Esophagus (tissue), 2 donors: Measurements from ENCODE around the gene CCSER2. TPM values are rescaled to one million over a fixed set of nuclear protein-coding genes. Genes with fewer than 3 reads are reported as not detected.
"Not testable (repeated sequence)": the region's sequence is repeated elsewhere in the genome, so short reads cannot be mapped to it uniquely, and the experiment has no call there.

Experiments
- H3K27ac ChIP-seq, 2 donors: one replicate each; pipeline ENCODE4 v1.5.1; 2013; ENCODE audit warnings: low read depth in 2 of 2, mild to moderate bottlenecking in 2 of 2, inconsistent platforms in 1 of 2, low read length in 1 of 2, moderate library complexity in 1 of 2
- H3K27me3 ChIP-seq, 2 donors: one replicate each; pipeline ENCODE4 v1.6.1; 2013; ENCODE audit warnings: low read length in 2 of 2, control low read depth in 1 of 2, mild to moderate bottlenecking in 1 of 2; ENCODE audit not compliant: insufficient read depth in 2 of 2, control insufficient read depth in 1 of 2
- H3K36me3 ChIP-seq, 2 donors: one replicate each; pipeline ENCODE4 v1.6.1; 2013; ENCODE audit warnings: low read length in 1 of 2; ENCODE audit not compliant: control insufficient read depth in 2 of 2, insufficient read depth in 2 of 2
- H3K4me1 ChIP-seq, 2 donors: one replicate each; pipeline ENCODE4 v1.6.1; 2013; ENCODE audit warnings: low read length in 1 of 2; ENCODE audit not compliant: control insufficient read depth in 2 of 2, insufficient read depth in 2 of 2
- H3K4me3 ChIP-seq, 2 donors: one replicate each; pipeline ENCODE4 v1.5.1; 2013; ENCODE audit warnings: low read length in 2 of 2, mild to moderate bottlenecking in 2 of 2, low read depth in 1 of 2, moderate library complexity in 1 of 2
- H3K9me3 ChIP-seq, 2 donors: one replicate each; pipeline ENCODE4 v1.6.1; 2013; ENCODE audit warnings: mild to moderate bottlenecking in 2 of 2, low read depth in 1 of 2, low read length in 1 of 2, moderate library complexity in 1 of 2; ENCODE audit not compliant: control insufficient read depth in 2 of 2, insufficient read depth in 1 of 2
- WGBS, 2 donors: extraction: QIAGEN DNeasy Blood & Tissue Kit; methylation state at CpG; one replicate each; pipeline ENCODE4 v1.1.7; 2013; 5-methylcytosine and 5-hydroxymethylcytosine counted together
- polyA plus RNA-seq, 2 donors: library from polyadenylated mRNA; stranded (reverse); fragments of 200-250 nt; gene quantifications; one replicate each; pipeline ENCODE4 v1.2.3, GENCODE V29; 2013
- donor health status: healthy with polysubstance abuse.
- donor health status: Bipolar disorder and iron deficiency.

Gene CCSER2
- polyA plus RNA-seq, 2 donors, result 10.0 to 11.6 TPM

DNA sequence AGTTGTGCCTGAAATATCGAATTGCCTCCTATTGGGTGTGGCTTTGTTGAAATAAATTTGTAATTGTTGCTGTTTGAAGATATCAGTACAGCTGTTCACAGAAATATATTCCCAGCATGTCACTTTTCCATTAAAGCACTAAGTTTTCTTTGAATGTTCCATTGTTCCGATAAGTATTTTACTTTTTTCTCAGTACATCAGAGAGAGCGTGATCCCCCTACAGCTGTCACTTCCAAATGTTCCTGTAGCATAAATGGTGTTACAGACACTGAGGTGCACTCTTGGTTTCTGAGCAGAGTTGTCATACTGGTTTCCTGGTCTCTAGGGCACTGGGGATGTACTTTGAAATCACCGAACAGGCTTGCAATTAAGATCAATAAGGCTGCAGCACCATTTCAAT lies 189.2 kb downstream of the CCSER2 start:
- H3K4me1 ChIP-seq, result no peaks in the 10 kb centered on the region
- no peak overlapping the region for H3K4me3 ChIP-seq
- no peaks in the 10 kb centered on the region for H3K9me3 ChIP-seq
- 80 to 89% methylated on average over 4 of the region's 4 CpGs for WGBS, 2 donors
- peaks cover 6 to 9% of the 10 kb centered on the region in 2 donors for H3K36me3 ChIP-seq
- no peaks in the 10 kb centered on the region for H3K27me3 ChIP-seq
- H3K27ac ChIP-seq, result no peak overlapping the region

DNA sequence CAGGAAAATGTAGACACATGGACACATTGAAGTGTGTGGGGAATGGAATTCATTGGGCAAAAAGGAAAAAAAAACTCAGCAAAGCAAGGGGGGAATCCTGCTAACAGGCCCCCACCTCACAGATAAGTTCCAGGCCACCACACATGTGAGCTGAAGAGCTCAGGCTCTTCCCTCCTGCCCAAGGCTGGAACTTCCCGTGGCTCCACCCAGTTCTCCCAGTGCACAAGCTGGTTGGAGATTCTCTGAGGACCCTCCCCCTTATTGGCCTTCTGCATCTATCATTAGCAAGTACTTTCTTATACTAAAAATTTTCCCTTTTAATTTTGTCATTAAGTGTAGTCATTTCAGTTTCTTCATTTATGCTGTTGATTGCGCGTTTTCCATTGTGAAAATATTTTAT lies 190.8 kb downstream of the CCSER2 start:
- no peaks in the 10 kb centered on the region for H3K27me3 ChIP-seq
- no peaks in the 10 kb centered on the region for H3K9me3 ChIP-seq
- no peak overlapping the region for H3K4me3 ChIP-seq
- no peaks in the 10 kb centered on the region for H3K4me1 ChIP-seq
- no peak overlapping the region for H3K27ac ChIP-seq
- H3K36me3 ChIP-seq, result no peaks in the 10 kb centered on the region
- 97 to 99% methylated on average over 3 of the region's 3 CpGs for WGBS, 2 donors

DNA sequence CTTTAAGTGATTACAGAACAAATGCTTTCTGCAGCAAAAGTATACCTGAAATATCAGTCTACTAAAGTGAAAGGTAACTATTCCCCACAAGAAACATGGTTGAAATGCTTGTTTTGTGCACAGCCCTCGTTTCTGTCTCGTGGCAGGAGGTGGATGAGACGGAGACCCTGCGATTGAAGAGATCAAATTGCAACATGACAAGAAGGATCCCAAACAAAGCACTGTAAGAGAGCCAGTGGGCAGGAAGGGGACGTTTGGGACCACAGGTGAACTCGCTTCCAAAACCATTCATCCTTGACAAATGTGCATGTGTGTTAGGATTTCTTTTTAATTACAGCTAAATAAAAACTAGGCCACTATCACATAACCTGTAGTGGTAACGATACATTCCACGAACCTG lies 192.6 kb downstream of the CCSER2 start:
- H3K27me3 ChIP-seq, result no peaks in the 10 kb centered on the region
- no peak overlapping the region for H3K27ac ChIP-seq
- 78% methylated on average over 8 of the region's 8 CpGs for WGBS, 2 donors
- H3K9me3 ChIP-seq, result peaks cover 0 to 2% of the 10 kb centered on the region in 2 donors
- H3K4me3 ChIP-seq, result no peak overlapping the region
- H3K4me1 ChIP-seq, result no peaks in the 10 kb centered on the region
- H3K36me3 ChIP-seq, result no peaks in the 10 kb centered on the region

DNA sequence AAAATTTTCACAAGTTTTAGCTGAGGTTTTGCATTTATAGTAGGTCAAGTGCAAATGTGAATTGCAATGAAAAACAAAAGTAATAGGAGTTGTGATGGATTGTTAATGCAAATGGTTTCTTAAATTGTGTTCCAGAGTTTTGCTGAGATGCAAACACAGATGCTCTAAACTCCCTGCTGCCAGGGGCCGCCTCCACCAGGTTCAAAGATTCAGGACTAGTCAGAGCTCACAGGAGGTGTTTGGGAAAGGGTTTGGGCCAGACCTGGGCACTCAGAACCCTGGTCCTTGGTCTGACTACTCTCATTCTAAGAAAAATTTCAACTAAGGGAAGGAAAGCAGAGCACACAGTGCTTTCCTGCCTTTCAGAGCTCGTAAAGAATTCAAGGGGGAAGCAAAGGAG lies 193.1 kb downstream of the CCSER2 start:
- no peaks in the 10 kb centered on the region for H3K4me1 ChIP-seq
- 81 to 86% methylated on average over 2 of the region's 2 CpGs for WGBS, 2 donors
- H3K36me3 ChIP-seq, result no peaks in the 10 kb centered on the region

DNA sequence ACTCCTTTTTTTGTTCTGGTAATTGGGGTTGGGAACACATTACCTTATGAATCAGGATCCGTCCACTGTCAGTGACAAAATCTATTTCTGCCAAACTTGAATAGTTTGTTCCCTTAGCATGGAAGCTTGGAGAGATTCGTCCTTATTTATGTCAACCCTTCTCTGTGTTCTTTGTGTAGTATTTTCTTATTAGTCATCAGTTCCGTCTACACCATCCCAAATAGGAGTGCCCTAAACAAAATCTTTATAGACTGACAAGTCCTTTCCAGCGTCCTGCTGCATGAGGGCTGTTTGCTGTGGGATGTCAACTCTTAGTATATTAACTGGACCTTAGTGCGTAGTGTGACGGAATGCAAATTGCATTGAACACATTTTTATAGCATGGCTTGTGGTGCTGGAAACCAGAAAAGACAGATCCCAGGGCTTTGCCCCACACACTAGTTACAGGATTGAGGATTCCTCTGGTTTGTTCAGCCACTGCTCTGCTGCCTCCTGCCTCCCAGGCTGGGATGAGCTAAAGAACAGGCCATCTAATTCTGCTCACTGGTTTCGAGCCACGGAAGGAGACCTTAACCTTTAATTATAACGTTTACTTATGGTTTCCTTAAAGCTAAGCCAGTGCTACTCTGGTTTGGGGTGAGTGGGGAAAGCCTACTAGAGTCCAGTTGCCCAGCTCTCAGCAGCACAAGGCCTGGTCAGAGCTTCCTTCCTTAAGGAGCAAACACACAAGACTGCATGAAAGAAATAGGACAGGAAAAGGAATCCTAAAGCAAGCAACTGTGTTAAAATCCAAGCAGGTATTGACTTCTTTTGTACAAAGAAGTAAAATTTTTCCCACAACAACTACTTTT lies 194.4 kb downstream of the CCSER2 start:
- 58 to 68% methylated on average over 9 of the region's 9 CpGs for WGBS, 2 donors
- peak overlapping the region; percentile 2 to 12 for H3K27ac ChIP-seq
- H3K27me3 ChIP-seq, result no peaks in the 10 kb centered on the region
- no peaks in the 10 kb centered on the region for H3K36me3 ChIP-seq
- H3K4me3 ChIP-seq, result no peak overlapping the region
- H3K4me1 ChIP-seq, result no peaks in the 10 kb centered on the region
- peaks cover 0 to 2% of the 10 kb centered on the region in 2 donors for H3K9me3 ChIP-seq

More for the DNA sequence above, 193.1 kb downstream of the CCSER2 start:
- Histone ChIP-seq H3K9me3 (peaks cover 0 to 2% of the 10 kb centered on the region in 2 donors), H3K4me3 (no peak overlapping the region), H3K27me3 (no peaks in the 10 kb centered on the region), H3K27ac (no peak overlapping the region)

DNA sequence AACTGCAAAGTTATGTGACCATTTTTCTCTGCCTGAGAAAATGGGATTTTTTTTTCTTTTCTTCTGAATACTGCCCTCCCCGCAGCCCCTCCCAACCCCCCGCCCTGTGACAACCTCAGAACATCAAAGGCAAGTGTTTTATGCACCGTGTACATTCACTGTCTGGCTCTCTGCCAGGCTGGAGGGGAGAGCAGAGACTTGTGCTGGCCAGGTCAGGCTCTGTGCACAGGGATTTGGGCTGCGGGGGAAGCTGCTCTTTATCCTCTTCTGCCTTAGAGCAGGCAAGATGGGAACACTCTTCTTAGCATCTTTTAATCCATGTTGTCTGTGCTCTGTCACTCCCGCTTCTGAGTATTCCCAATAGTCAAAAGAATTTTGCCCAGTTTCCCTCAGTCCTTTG lies 195.1 kb downstream of the CCSER2 start:
- whole genome bisulfite sequencing, 2 donors, result 28 to 35% methylated on average over 5 of the region's 5 CpGs

DNA sequence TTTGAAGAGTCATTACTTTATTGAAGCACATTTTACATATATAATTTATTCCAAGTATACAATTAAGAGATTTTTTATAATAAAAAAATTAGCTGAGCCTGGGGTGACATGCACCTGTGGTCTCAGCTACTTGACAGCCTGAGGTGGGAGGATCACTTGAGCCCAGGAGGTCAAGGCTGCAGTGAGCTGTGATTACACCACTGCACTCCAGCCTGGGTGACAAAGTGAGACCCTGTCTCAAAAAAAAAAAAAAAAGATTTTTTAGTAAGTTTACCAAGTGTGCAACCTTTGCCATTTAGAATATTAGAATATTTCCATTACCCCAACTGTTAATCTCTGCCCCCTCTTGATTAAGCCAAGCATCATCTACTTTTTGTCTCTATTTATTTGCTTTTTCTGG lies 196.0 kb downstream of the CCSER2 start:
- H3K9me3 ChIP-seq, result peaks cover 0 to 2% of the 10 kb centered on the region in 2 donors
- H3K27me3 ChIP-seq, result no peaks in the 10 kb centered on the region
- no peaks in the 10 kb centered on the region for H3K4me1 ChIP-seq
- H3K36me3 ChIP-seq, result no peaks in the 10 kb centered on the region
- H3K27ac ChIP-seq, result no peak overlapping the region
- H3K4me3 ChIP-seq, result no peak overlapping the region

More for the DNA sequence above, 195.1 kb downstream of the CCSER2 start:
- Histone ChIP-seq H3K4me3 (no peak overlapping the region), H3K27me3 (no peaks in the 10 kb centered on the region), H3K36me3 (no peaks in the 10 kb centered on the region), H3K27ac (no peak overlapping the region), H3K4me1 (no peaks in the 10 kb centered on the region), H3K9me3 (peaks cover 0 to 2% of the 10 kb centered on the region in 2 donors)

DNA sequence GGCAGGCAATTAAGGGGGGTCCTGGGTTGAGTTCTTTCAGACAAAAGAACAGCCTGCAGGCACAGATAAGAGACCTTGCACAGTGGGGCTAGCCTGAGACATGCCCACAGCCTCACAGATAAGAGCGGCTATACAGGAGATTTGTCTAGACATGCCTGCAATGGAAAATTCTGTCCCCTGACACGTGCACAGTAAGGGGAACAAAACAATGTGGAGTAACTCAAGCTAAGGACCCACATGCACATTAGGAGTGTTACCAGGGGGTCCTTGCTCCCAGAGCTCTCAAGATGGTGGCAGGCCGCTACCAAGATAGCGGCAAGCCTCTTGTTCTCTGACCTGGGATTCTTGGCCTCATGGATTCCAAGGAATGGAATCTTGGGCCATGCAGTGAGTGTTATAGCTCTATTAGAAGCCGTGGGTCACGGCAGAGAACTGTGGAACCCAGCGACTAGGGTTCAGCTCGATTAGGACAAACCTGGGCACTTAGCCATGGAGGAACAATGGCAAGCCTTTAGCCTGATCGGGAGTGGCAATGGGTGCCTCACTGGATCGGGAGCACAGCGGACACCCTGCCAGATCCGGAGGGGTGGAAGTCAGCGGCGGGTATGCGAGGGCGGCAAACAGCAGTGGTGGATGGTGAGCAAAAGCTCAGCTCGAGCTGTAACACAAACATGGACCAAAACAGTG lies 196.9 kb downstream of the CCSER2 start:
- 83 to 89% methylated on average over 17 of the region's 17 CpGs for WGBS, 2 donors
- Histone ChIP-seq H3K4me1 (no peaks in the 10 kb centered on the region), H3K27ac (no peak overlapping the region)

DNA sequence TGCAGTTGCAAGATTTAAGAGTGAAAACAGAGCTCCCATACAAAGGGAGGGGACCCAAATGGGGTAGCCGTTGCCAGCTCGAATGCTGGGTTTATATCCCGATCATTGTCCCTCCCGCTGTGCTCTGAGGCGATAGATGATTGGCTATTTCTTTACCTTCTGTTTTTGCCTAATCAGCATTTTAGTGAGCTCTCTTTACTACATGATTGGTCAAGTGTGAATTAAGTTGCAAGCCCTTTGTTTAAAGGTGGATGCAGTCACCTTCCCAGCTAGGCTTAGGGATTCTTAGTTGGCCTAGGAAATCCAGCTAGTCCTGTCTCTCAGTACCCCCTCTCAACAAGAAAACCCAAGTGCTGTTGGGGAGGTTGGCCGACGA lies 197.4 kb downstream of the CCSER2 start:
- not testable (repeated sequence) for H3K9me3 ChIP-seq, H3K27ac ChIP-seq, H3K4me3 ChIP-seq, H3K27me3 ChIP-seq, H3K4me1 ChIP-seq, H3K36me3 ChIP-seq
- 95% methylated on average over 7 of the region's 7 CpGs for WGBS, 2 donors

More for the DNA sequence above, 196.9 kb downstream of the CCSER2 start:
- peaks cover 0 to 2% of the 10 kb centered on the region in 2 donors for H3K9me3 ChIP-seq
- H3K36me3 ChIP-seq, result no peaks in the 10 kb centered on the region
- H3K4me3 ChIP-seq, result no peak overlapping the region
- no peaks in the 10 kb centered on the region for H3K27me3 ChIP-seq
